Liver (tissue), 3 donors: ENCODE results near the gene ABHD12.

Experiments
- ATF3 ChIP-seq: IDR thresholded peaks from 2 replicates; pipeline ENCODE4 v1.6.1; 2016; ENCODE audit warnings: antibody characterized with exemption
- CTCF ChIP-seq: fragments of 150-350 bp; IDR thresholded peaks from 2 replicates; pipeline ENCODE4 v1.5.1; 2017; ENCODE audit warnings: improper control_type of control experiment, low read depth, low read length; ENCODE audit not compliant: missing input control
- EGR1 ChIP-seq, 2 donors: IDR thresholded peaks; 2 replicates each; pipeline ENCODE4 v1.6.1; 2016 to 2018; ENCODE audit warnings: antibody characterized with exemption in 2 of 2, low read depth in 2 of 2
- GABPA ChIP-seq, 2 donors: IDR thresholded peaks in 1 of 2; conservative IDR thresholded peaks in 1 of 2; 2 replicates each; pipeline ENCODE4 v1.6.1; 2016; ENCODE audit warnings: antibody characterized with exemption in 2 of 2, mild to moderate bottlenecking in 1 of 2, moderate library complexity in 1 of 2
- JUND ChIP-seq, 2 donors: IDR thresholded peaks; 2 replicates each; pipeline ENCODE4 v1.6.1; 2016; ENCODE audit warnings: antibody characterized with exemption in 2 of 2
- MAX ChIP-seq: IDR thresholded peaks from 2 replicates; pipeline ENCODE4 v1.6.1; 2016; ENCODE audit warnings: antibody characterized with exemption
- RAD21 ChIP-seq, 2 donors: IDR thresholded peaks; 2 replicates each; pipeline ENCODE4 v1.6.1; 2016; ENCODE audit warnings: antibody characterized with exemption in 2 of 2, mild to moderate bottlenecking in 2 of 2
- REST ChIP-seq: IDR thresholded peaks from 2 replicates; pipeline ENCODE4 v1.6.1; 2016; ENCODE audit warnings: antibody characterized with exemption, mild to moderate bottlenecking
- RXRA ChIP-seq, 2 donors: IDR thresholded peaks; 2 replicates each; pipeline ENCODE4 v1.6.1; 2017 to 2018; ENCODE audit warnings: antibody characterized with exemption in 2 of 2, mild to moderate bottlenecking in 1 of 2
- SP1 ChIP-seq: IDR thresholded peaks from 2 replicates; pipeline ENCODE4 v1.6.1; 2018; ENCODE audit warnings: antibody characterized with exemption, mild to moderate bottlenecking
- YY1 ChIP-seq: IDR thresholded peaks from 2 replicates; pipeline ENCODE4 v1.6.1; 2016; ENCODE audit warnings: antibody characterized with exemption, mild to moderate bottlenecking
- ZBTB33 ChIP-seq: IDR thresholded peaks from 2 replicates; pipeline ENCODE4 v1.6.1; 2016; ENCODE audit warnings: antibody characterized with exemption
- donor health status: healthy.
- donor health status: healthy.

GRCh38 chr20:25364879-25365699, 25.5 kb downstream of the ABHD12 start:
- TF ChIP-seq RXRA (IDR thresholded peaks at IDR 0.05), result no peak
- TF ChIP-seq CTCF, result no peak
- TF ChIP-seq ATF3, result no peak
- TF ChIP-seq MAX, result no peak
- no peak for TF ChIP-seq REST
- no peak for TF ChIP-seq RAD21 (IDR thresholded peaks at IDR 0.05)
- no peak for TF ChIP-seq ZBTB33
- TF ChIP-seq SP1, result no peak
- TF ChIP-seq GABPA (IDR thresholded peaks at IDR 0.05 in 1 of 2, conservative IDR thresholded peaks at IDR 0.05 in 1 of 2), result no peak
- TF ChIP-seq JUND (IDR thresholded peaks at IDR 0.05), result no peak
- TF ChIP-seq YY1, result no peak
- TF ChIP-seq EGR1 (IDR thresholded peaks at IDR 0.05; ENCODE audit: low read depth in 2 of 2), result no peak
